GM12875 (cell line): ENCODE data around the gene PTGFRN.

Experiments used
- H3K4me3 ChIP-seq: one replicate; pipeline ENCODE4 v1.5.1; 2011; ENCODE audit warnings: low read depth, low read length, control low read depth
- CTCF ChIP-seq: IDR thresholded peaks from 2 replicates; pipeline ENCODE4 v1.5.1; 2011; ENCODE audit warnings: low read depth, mild to moderate bottlenecking, control low read depth, inconsistent platforms, low read length, moderate library complexity, borderline replicate concordance; ENCODE audit not compliant: insufficient read depth

The PTGFRN gene

GRCh38 chr1:116987256-116987555, 77.5 kb downstream of the PTGFRN start:
- TF ChIP-seq CTCF = no peak
- no peak overlapping the region for H3K4me3 ChIP-seq

GRCh38 chr1:116988248-116988647, 78.5 kb downstream of the PTGFRN start:
- H3K4me3 ChIP-seq = no peak overlapping the region
- no peak for TF ChIP-seq CTCF

GRCh38 chr1:116988908-116989307, 79.2 kb downstream of the PTGFRN start:
- no peak for TF ChIP-seq CTCF
- H3K4me3 ChIP-seq = no peak overlapping the region

DNA sequence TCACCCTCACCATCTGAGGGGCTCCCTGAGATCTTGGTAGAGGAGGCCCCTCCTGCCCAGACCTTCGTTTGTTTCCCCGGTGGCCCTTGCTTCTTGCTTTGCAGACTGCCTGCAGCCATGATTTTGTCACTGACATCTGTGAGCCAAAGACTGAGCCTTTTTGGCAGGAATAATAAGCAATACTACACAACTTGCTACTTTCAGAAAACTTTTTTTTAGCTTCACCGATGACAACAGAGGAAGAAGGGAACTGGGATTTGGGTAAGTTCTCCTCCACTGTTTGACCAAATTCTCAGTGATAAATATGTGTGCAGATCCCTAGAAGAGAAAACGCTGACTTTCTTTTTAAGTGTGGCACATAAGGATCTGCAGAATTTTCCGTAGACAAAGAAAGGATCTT, 80.1 kb downstream of the PTGFRN start:
- no peak for TF ChIP-seq CTCF
- no peak overlapping the region for H3K4me3 ChIP-seq

DNA sequence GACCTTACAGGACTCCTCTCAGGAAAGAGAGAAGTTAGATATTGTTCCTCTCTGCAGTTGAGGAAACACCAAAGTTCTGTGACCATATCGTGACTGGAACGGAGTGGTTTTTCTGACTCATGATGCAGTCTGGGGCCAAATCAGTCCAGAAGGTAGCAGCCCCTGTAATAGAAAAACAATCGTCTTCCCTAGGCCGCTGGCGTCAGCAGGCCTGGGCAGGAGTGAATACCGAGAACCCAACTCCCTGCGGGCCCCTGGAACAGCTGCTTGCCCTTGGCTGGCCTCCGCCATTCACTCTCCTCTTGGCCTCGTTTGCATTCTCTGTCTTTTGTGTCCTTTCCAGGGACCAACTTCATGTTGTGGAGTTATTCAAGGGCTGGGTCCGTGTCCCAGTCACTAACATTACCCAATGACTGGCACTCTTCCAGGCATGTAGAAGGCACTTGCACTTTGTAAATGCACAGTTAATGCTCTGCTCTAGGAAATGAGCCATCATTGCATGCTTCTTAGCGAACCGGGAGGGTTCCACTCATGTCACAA, 81.0 kb downstream of the PTGFRN start:
- no peak overlapping the region for H3K4me3 ChIP-seq
- no peak for TF ChIP-seq CTCF

GRCh38 chr1:116991171-116991845, 81.6 kb downstream of the PTGFRN start:
- H3K4me3 ChIP-seq = no peak overlapping the region
- TF ChIP-seq CTCF = no peak

- TF ChIP-seq CTCF = no peak
- H3K4me3 ChIP-seq = no peak overlapping the region
These were observed 82.2 kb downstream of the PTGFRN start for GRCh38 chr1:116991918-116992317.
